Measurements from ENCODE around the gene IFT57.

The IFT57 gene

DNA sequence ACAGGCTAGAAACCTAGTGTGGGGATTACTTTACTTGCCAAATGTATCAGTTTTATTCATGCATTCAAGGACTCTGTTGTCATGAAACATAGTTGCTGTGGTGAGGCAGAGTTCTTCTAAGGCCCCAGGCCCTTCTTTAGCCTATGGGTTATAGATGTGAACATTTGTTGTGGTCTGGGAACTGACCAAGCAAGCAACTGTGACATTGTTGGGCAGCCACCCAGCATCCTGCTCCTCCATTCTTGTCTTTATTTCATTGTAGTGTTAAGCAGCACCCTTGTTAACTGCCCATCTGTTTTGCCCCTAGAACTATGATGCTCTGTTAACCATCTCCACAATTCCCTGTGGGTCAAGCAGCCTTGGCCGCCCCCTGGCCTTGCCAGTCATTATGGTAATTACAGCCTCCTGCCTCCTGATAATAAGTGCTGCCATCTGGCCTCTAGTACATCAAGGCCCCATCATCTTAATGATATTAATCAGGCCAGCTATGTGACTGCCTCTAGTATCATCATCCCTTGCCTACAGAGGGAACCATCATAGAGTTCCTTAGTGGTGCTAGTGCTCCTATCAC, 12.2 kb upstream of the IFT57 start:
- H3K9ac ChIP-seq (ENCODE audit: low read depth, low read length): no peak overlapping the region
- no peaks in the 10 kb centered on the region for H3K9me3 ChIP-seq (ENCODE audit: control insufficient read depth, insufficient read depth, low read length)
- H3K36me3 ChIP-seq (ENCODE audit: insufficient read depth, low read length): no peaks in the 10 kb centered on the region
- H3K4me1 ChIP-seq (ENCODE audit: insufficient read depth, low read length): no peaks in the 10 kb centered on the region

DNA sequence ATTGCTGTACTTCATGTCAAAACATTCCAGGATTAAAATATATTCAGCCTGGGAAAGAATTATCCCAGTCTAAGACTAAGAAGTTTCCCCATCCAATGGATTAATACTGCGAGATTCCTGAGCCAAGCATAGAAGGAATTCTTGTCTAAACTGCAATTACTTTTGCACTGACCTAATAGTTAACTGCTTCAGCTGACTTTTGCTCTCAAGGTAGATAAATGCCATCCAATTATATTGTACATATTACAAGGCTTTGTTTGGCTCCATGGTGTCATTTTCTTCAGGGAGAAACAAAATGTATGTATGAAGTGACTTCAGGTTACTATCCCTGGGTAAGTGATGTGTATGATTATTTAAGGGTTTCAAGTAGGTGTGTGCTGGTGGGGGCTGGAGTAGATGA, 6.1 kb upstream of the IFT57 start:
- H3K9ac ChIP-seq (ENCODE audit: low read depth, low read length): no peak overlapping the region
- H3K36me3 ChIP-seq (ENCODE audit: insufficient read depth, low read length): no peaks in the 10 kb centered on the region
- no peaks in the 10 kb centered on the region for H3K9me3 ChIP-seq (ENCODE audit: control insufficient read depth, insufficient read depth, low read length)
- H3K4me1 ChIP-seq (ENCODE audit: insufficient read depth, low read length): no peaks in the 10 kb centered on the region

DNA sequence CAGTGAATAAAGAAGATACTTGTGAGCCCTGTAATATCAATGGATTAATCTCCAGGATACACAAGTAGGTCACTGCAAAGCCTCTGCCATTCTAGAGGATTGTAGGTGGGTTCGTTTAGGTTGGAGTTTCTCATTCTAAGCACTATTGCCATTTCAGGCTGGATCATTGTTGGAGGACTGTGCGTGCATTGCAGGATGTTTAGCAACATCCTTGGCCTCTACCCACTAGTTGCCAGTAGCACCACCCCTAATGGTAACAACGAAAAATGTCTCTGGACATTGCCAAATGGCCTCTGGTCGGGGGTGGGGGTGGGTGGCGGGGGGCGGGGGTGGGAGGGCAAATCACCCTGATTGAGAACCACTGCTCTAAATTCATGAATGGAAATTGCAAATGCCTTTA, 4.9 kb upstream of the IFT57 start:
- H3K36me3 ChIP-seq (ENCODE audit: insufficient read depth, low read length): no peaks in the 10 kb centered on the region
- H3K9me3 ChIP-seq (ENCODE audit: control insufficient read depth, insufficient read depth, low read length): no peaks in the 10 kb centered on the region
- no peaks in the 10 kb centered on the region for H3K4me1 ChIP-seq (ENCODE audit: insufficient read depth, low read length)
- H3K9ac ChIP-seq (ENCODE audit: low read depth, low read length): no peak overlapping the region

DNA sequence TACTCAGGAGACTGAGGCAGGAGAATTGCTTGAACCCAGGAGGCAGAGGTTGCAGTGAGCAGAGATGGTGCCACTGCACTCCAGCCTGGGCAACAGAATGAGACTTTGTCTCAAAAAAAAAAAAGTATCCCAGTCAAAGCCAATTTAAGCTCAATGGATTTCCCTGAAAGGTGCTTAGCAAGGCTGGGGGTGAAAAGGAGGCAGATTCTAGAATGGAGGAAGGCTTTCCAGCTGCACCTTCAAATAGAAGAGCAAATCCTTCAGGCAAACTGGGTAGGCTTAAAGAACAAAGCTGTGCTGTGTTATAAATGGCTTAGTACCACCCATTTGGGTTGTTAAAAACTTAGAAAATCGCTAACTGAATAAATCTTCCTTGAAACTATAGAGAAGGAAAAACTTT, 3.0 kb upstream of the IFT57 start:
- Histone ChIP-seq H3K36me3 (ENCODE audit: insufficient read depth, low read length) (no peaks in the 10 kb centered on the region), H3K9me3 (ENCODE audit: control insufficient read depth, insufficient read depth, low read length) (no peaks in the 10 kb centered on the region), H3K9ac (ENCODE audit: low read depth, low read length) (no peak overlapping the region), H3K4me1 (ENCODE audit: insufficient read depth, low read length) (no peaks in the 10 kb centered on the region)

DNA sequence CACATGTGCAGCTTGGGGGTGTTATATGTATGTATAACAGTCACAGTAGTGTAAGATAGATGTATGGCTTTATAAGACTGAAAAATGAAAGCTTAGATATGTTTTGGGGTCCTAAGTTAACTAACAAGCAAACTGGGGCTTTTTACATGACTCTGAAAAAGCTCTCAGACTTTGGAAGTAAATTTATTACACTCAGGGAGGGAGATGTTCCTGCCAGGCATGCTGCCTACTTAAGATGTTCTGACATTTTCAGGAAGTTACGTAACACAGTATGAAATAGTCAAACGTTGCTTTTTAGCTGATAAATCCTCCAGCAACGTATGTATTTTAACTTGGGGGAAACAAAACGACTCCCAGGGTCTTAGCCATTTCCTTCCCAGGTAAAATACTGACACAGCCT, 1.7 kb upstream of the IFT57 start:
- Histone ChIP-seq H3K36me3 (ENCODE audit: insufficient read depth, low read length) (no peaks in the 10 kb centered on the region), H3K4me1 (ENCODE audit: insufficient read depth, low read length) (no peaks in the 10 kb centered on the region), H3K9me3 (ENCODE audit: control insufficient read depth, insufficient read depth, low read length) (no peaks in the 10 kb centered on the region), H3K9ac (ENCODE audit: low read depth, low read length) (no peak overlapping the region)

DNA sequence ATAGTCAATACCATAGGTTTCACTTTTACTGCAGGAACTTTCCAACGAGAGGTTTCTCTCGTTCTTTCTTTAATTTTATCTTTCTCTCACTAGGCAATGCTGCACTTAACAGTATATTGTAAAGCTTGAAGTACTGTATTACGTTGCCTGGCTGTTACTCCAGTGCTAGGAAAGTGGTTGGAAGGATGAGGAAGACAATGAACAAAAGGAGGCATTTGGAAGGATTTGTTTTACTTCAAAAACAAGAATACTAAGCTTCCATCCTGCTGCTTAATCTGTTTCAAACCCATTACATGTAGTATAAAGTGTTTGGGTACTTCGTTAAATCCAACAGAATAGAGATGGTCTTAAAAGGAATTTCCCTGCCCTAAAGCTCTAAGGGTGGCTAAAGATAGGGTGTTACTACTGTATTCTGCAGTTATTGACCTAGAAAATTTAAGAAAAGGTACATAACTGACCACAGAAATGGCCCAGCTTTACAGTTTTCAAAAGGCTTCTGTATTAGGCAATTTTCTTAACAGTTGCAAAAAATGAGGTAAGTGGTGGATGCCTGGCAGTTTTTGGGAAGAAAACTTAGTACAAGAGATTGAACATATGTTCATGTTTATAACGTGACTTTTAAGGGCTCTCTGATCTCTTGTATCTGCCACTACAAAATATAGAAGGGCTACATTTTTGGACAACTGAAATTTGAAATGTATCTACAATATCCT, 785 bp upstream of the IFT57 start:
- Histone ChIP-seq H3K4me1 (ENCODE audit: insufficient read depth, low read length) (no peaks in the 10 kb centered on the region), H3K36me3 (ENCODE audit: insufficient read depth, low read length) (no peaks in the 10 kb centered on the region), H3K9ac (ENCODE audit: low read depth, low read length) (peak overlapping the region; percentile 83)

GRCh38 chr3:108221393-108221792, 831 bp downstream of the IFT57 start:
- no peaks in the 10 kb centered on the region for H3K36me3 ChIP-seq (ENCODE audit: insufficient read depth, low read length)
- H3K9ac ChIP-seq (ENCODE audit: low read depth, low read length): peak overlapping the region; percentile 83
- H3K4me1 ChIP-seq (ENCODE audit: insufficient read depth, low read length): no peaks in the 10 kb centered on the region
- H3K9me3 ChIP-seq (ENCODE audit: control insufficient read depth, insufficient read depth, low read length): no peaks in the 10 kb centered on the region

More for the DNA sequence above, 785 bp upstream of the IFT57 start:
- H3K9me3 ChIP-seq (ENCODE audit: control insufficient read depth, insufficient read depth, low read length): no peaks in the 10 kb centered on the region

- Histone ChIP-seq H3K9me3 (ENCODE audit: control insufficient read depth, insufficient read depth, low read length) (no peaks in the 10 kb centered on the region), H3K9ac (ENCODE audit: low read depth, low read length) (no peak overlapping the region), H3K4me1 (ENCODE audit: insufficient read depth, low read length) (no peaks in the 10 kb centered on the region), H3K36me3 (ENCODE audit: insufficient read depth, low read length) (no peaks in the 10 kb centered on the region)
Measured at GRCh38 chr3:108219336-108219735, 2.9 kb downstream of the IFT57 start.

DNA sequence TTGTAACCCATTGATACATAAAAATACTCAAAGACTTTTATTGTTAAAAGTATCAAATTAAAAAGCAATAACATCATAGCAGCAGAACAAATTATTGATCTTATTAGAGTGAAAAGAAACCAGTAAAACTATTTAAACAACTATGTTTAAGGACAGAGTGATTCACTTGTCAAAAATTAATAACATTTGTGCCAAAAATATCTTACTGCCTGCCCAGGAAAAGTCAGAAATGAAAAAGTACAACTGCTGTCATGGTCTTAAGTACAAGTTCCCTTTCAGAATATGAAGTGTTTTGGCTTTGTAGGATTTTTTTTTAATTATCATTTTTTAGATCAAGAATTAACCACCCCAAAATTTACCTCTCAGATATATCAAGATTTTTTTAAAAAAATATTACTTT, 3.4 kb downstream of the IFT57 start:
- H3K9ac ChIP-seq (ENCODE audit: low read depth, low read length): no peak overlapping the region
- H3K4me1 ChIP-seq (ENCODE audit: insufficient read depth, low read length): no peaks in the 10 kb centered on the region
- H3K9me3 ChIP-seq (ENCODE audit: control insufficient read depth, insufficient read depth, low read length): no peaks in the 10 kb centered on the region
- H3K36me3 ChIP-seq (ENCODE audit: insufficient read depth, low read length): no peaks in the 10 kb centered on the region

DNA sequence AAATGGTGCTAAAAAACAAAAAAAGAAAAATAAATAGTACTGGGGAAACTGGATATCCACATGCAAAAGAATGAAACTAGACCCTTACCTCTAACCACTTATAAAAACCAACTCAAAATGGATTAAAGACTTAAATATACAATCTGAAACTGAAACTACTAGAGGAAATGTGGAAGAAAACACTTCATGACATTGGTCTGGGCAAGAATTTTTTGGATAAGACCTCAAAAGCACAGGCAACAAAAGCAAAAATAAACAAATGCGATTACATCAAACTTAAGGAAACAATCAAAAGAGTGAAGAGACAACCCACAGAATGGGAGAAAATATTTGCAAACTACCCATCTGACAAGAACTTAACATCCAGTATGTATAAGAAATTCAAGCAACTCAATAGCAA, 6.4 kb downstream of the IFT57 start:
- Histone ChIP-seq H3K4me1 (ENCODE audit: insufficient read depth, low read length) (no peaks in the 10 kb centered on the region), H3K9ac (ENCODE audit: low read depth, low read length) (no peak overlapping the region), H3K36me3 (ENCODE audit: insufficient read depth, low read length) (no peaks in the 10 kb centered on the region), H3K9me3 (ENCODE audit: control insufficient read depth, insufficient read depth, low read length) (no peaks in the 10 kb centered on the region)

GRCh38 chr3:108209579-108209978, 12.6 kb downstream of the IFT57 start:
- H3K36me3 ChIP-seq (ENCODE audit: insufficient read depth, low read length): no peaks in the 10 kb centered on the region
- no peaks in the 10 kb centered on the region for H3K4me1 ChIP-seq (ENCODE audit: insufficient read depth, low read length)
- no peaks in the 10 kb centered on the region for H3K9me3 ChIP-seq (ENCODE audit: control insufficient read depth, insufficient read depth, low read length)
- H3K9ac ChIP-seq (ENCODE audit: low read depth, low read length): no peak overlapping the region

- Histone ChIP-seq H3K9me3 (ENCODE audit: control insufficient read depth, insufficient read depth, low read length) (no peaks in the 10 kb centered on the region), H3K9ac (ENCODE audit: low read depth, low read length) (no peak overlapping the region), H3K36me3 (ENCODE audit: insufficient read depth, low read length) (no peaks in the 10 kb centered on the region), H3K4me1 (ENCODE audit: insufficient read depth, low read length) (no peaks in the 10 kb centered on the region)
Measured at GRCh38 chr3:108208831-108209230, 13.4 kb downstream of the IFT57 start.

- no peak overlapping the region for H3K9ac ChIP-seq (ENCODE audit: low read depth, low read length)
- H3K36me3 ChIP-seq (ENCODE audit: insufficient read depth, low read length): no peaks in the 10 kb centered on the region
- H3K9me3 ChIP-seq (ENCODE audit: control insufficient read depth, insufficient read depth, low read length): no peaks in the 10 kb centered on the region
- H3K4me1 ChIP-seq (ENCODE audit: insufficient read depth, low read length): no peaks in the 10 kb centered on the region
Measured at GRCh38 chr3:108202834-108203233, 19.4 kb downstream of the IFT57 start.

- no peaks in the 10 kb centered on the region for H3K4me1 ChIP-seq (ENCODE audit: insufficient read depth, low read length)
- H3K36me3 ChIP-seq (ENCODE audit: insufficient read depth, low read length): no peaks in the 10 kb centered on the region
- H3K9ac ChIP-seq (ENCODE audit: low read depth, low read length): no peak overlapping the region
- H3K9me3 ChIP-seq (ENCODE audit: control insufficient read depth, insufficient read depth, low read length): no peaks in the 10 kb centered on the region
Measured at GRCh38 chr3:108202080-108202479, 20.1 kb downstream of the IFT57 start.

- H3K9ac ChIP-seq (ENCODE audit: low read depth, low read length): no peak overlapping the region
- no peaks in the 10 kb centered on the region for H3K36me3 ChIP-seq (ENCODE audit: insufficient read depth, low read length)
- no peaks in the 10 kb centered on the region for H3K9me3 ChIP-seq (ENCODE audit: control insufficient read depth, insufficient read depth, low read length)
- H3K4me1 ChIP-seq (ENCODE audit: insufficient read depth, low read length): no peaks in the 10 kb centered on the region
Measured at GRCh38 chr3:108201258-108201657, 21.0 kb downstream of the IFT57 start.
